B cell (primary cell): Measurements from ENCODE around the gene MAN2A2. TPM values are rescaled to one million over a fixed set of nuclear protein-coding genes. Genes with fewer than 3 reads are reported as not detected.

Experiments used
- ATAC-seq: fragments of 200-7000 bp; cut with Tn5 transposase; one replicate; pipeline ENCODE4 v1.10.0; 2021; ENCODE audit warnings: low read depth, mild to moderate bottlenecking, moderate number of reproducible peaks, moderate library complexity
- CTCF ChIA-PET: fragments of 350-600 bp; sonication (Branson Sonifier 250); formaldehyde crosslinking; loops from one replicate; lab custom pipeline; 2021; ENCODE audit warnings: antibody characterized with exemption, inconsistent platforms; lab: Charles Lee
- POLR2A ChIA-PET: fragments of 350-600 bp; sonication (Branson Sonifier 250); formaldehyde crosslinking; loops from one replicate; lab custom pipeline; 2021; ENCODE audit warnings: antibody characterized with exemption; lab: Charles Lee
- DNase-seq: peaks from one replicate; pipeline ENCODE4 v3.0.0; 2013
- H2AFZ ChIP-seq: 2 replicates; pipeline ENCODE4 v1.6.1; 2012; ENCODE audit warnings: mild to moderate bottlenecking, low read depth, low read length; ENCODE audit not compliant: insufficient read depth, poor library complexity, severe bottlenecking
- H3K27ac ChIP-seq, 2 donors: 1 replicate in 1 of 2; 2 replicates in 1 of 2; pipeline ENCODE4 v1.5.1; 2012 to 2013; ENCODE audit warnings: low read length in 2 of 2, mild to moderate bottlenecking in 2 of 2, moderate library complexity in 1 of 2
- H3K27me3 ChIP-seq, 4 experiments: fragments of 200-600 bp in 1 of 4; sonication (generic) in 1 of 4; replicated peaks in 1 of 4; 1 replicate in 2 of 4; 2 replicates in 2 of 4; pipeline versions ENCODE4 v1.6.1 to v1.7.0; 2013 to 2016; ENCODE audit warnings: low read length in 3 of 4, mild to moderate bottlenecking in 2 of 4, mixed read lengths in 1 of 4, moderate library complexity in 1 of 4; ENCODE audit not compliant: insufficient read depth in 4 of 4, control insufficient read depth in 3 of 4; ENCODE audit errors: control extremely low read depth in 1 of 4
- H3K36me3 ChIP-seq, 2 experiments: replicated peaks in 1 of 2; 1 replicate in 1 of 2; 2 replicates in 1 of 2; pipeline versions ENCODE4 v1.6.1 to v1.7.1; 2013; ENCODE audit warnings: low read length in 1 of 2; ENCODE audit not compliant: insufficient read depth in 2 of 2, control insufficient read depth in 1 of 2; ENCODE audit errors: control extremely low read depth in 1 of 2, extremely low read depth in 1 of 2
- H3K4me1 ChIP-seq, 2 donors: fragments of 200-600 bp in 1 of 2; sonication (generic) in 1 of 2; 1 replicate in 1 of 2; 2 replicates in 1 of 2; pipeline versions ENCODE4 v1.5.1 to v1.6.1; 2013 to 2017; ENCODE audit warnings: low read length in 2 of 2; ENCODE audit not compliant: control insufficient read depth in 2 of 2, insufficient read depth in 2 of 2
- H3K4me2 ChIP-seq: replicated peaks from 2 replicates; pipeline ENCODE3; 2012; ENCODE audit warnings: mild to moderate bottlenecking, low read depth, low read length; ENCODE audit not compliant: poor library complexity, severe bottlenecking
- H3K4me3 ChIP-seq, 5 experiments: fragments of 200-600 bp in 1 of 5; sonication (generic) in 1 of 5; 1 replicate in 3 of 5; 2 replicates in 2 of 5; pipeline versions ENCODE4 v1.5.1 to v1.7.0; 2011 to 2016; ENCODE audit warnings: low read length in 4 of 5, mild to moderate bottlenecking in 4 of 5, low read depth in 2 of 5, control low read depth in 1 of 5, moderate library complexity in 1 of 5; ENCODE audit not compliant: insufficient read depth in 1 of 5; ENCODE audit errors: control extremely low read depth in 1 of 5, extremely low read depth in 1 of 5
- H3K79me2 ChIP-seq: fragments of 200-600 bp; sonication (generic); one replicate; pipeline ENCODE4 v1.6.0; 2016; ENCODE audit warnings: low read length; ENCODE audit not compliant: control insufficient read depth, insufficient read depth
- H3K9ac ChIP-seq: fragments of 200-600 bp; sonication (generic); 2 replicates; pipeline ENCODE4 v1.6.1; 2017; ENCODE audit warnings: mild to moderate bottlenecking, low read length, moderate library complexity
- H3K9me3 ChIP-seq, 3 donors: one replicate each; pipeline versions ENCODE4 v1.6.1 to v1.7.1; 2013; ENCODE audit warnings: low read length in 2 of 3; ENCODE audit not compliant: control insufficient read depth in 2 of 3, insufficient read depth in 1 of 3; ENCODE audit errors: control extremely low read depth in 1 of 3
- H4K20me1 ChIP-seq: 2 replicates; pipeline ENCODE4 v1.6.0; 2012; ENCODE audit warnings: mild to moderate bottlenecking, low read length; ENCODE audit not compliant: insufficient read depth, control insufficient read depth, poor library complexity, severe bottlenecking
- H3K27ac Mint-ChIP-seq: one replicate; pipeline ENCODE4 v1.8.0; 2021; ENCODE audit warnings: mixed read lengths
- H3K27me3 Mint-ChIP-seq: one replicate; pipeline ENCODE4 v1.8.0; 2021; ENCODE audit warnings: mixed read lengths
- H3K4me1 Mint-ChIP-seq: one replicate; pipeline ENCODE4 v1.8.0; 2021; ENCODE audit warnings: mixed read lengths
- H3K4me3 Mint-ChIP-seq: one replicate; pipeline ENCODE4 v1.8.0; 2021; ENCODE audit warnings: mixed read lengths
- H3K9me3 Mint-ChIP-seq: one replicate; pipeline ENCODE4 v1.8.0; 2022; ENCODE audit warnings: mixed read lengths; ENCODE audit not compliant: insufficient read depth
- CTCF ChIP-seq: fragments of 200-600 bp; IDR thresholded peaks from one replicate; pipeline ENCODE4 v1.8.0; 2022; ENCODE audit warnings: antibody characterized with exemption, mild to moderate bottlenecking
- EZH2 ChIP-seq: IDR thresholded peaks from 2 replicates; pipeline ENCODE4 v1.6.1; 2012; ENCODE audit warnings: borderline replicate concordance, low read depth, mild to moderate bottlenecking, moderate library complexity, low read length; ENCODE audit not compliant: insufficient read depth, poor library complexity, severe bottlenecking
- WGBS: methylation state at CpG from one replicate; pipeline ENCODE4 v1.1.5; 2013; ENCODE audit warnings: missing lambda C conversion rate; ENCODE audit not compliant: insufficient coverage; 5-methylcytosine and 5-hydroxymethylcytosine counted together
- intact Hi-C: fragments of 100-400 bp; cut with micrococcal nuclease; formaldehyde crosslinking; loops from one replicate; pipeline ENCODE4 v1.10.0; 2022
- polyA plus RNA-seq: library from polyadenylated mRNA; depleted of rRNA; stranded (reverse); fragments of >200 nt; gene quantifications from 2 replicates; pipeline ENCODE4 v1.2.3, GENCODE V29; 2012
- total RNA-seq, 2 donors: library from RNA; stranded (reverse); fragments of 120-200 nt in 1 of 2; gene quantifications; 1 replicate in 1 of 2; 2 replicates in 1 of 2; pipeline versions ENCODE4 v1.2.3 to v1.2.4, GENCODE V29; 2013 to 2022

Gene MAN2A2
- total and polyA plus RNA-seq, 2 donors (not counting 1 experiment from before 2014, with no cell fraction given), result 180 to 234 TPM

- Mint-ChIP-seq H3K27me3 (no peaks in the 10 kb centered on the region), H3K4me3 (peak overlapping the region; percentile 50), H3K9me3 (no peaks in the 10 kb centered on the region), H3K4me1 (peaks cover 73% of the 10 kb centered on the region), H3K27ac (peak overlapping the region; percentile 74)
- no peaks in the 10 kb centered on the region for H4K20me1 ChIP-seq
- H3K4me1 ChIP-seq, result peaks cover 74 to 78% of the 10 kb centered on the region in 2 donors
- no peak overlapping the region for H3K9ac ChIP-seq
- H3K36me3 ChIP-seq, result no peaks in the 10 kb centered on the region
- H3K9me3 ChIP-seq, result no peaks in the 10 kb centered on the region
- WGBS, result 96% methylated on average over 9 of the region's 9 CpGs
- DNase-seq, result no peak
- H3K4me3 ChIP-seq, result no peak overlapping the region
- POLR2A ChIA-PET, result interaction anchor here (0.6 to 1.3 kb wide), 4 partner anchors 10 to 76 kb away, joined by 3 to 5 read pairs (median 4); no protein-coding TSS in a partner anchor
- ATAC-seq, result no peak
- no peak overlapping the region for H2AFZ ChIP-seq
- H3K4me2 ChIP-seq, result peak overlapping the region; percentile 45
- no peaks in the 10 kb centered on the region for H3K79me2 ChIP-seq
- intact Hi-C loops, result no loop called here
- H3K27me3 ChIP-seq, result no peaks in the 10 kb centered on the region
- TF ChIP-seq CTCF, result no peak
- TF ChIP-seq EZH2, result no peak
- CTCF ChIA-PET, result interaction anchor here (0.7 to 0.9 kb wide), 2 partner anchors 15 to 16 kb away, joined by 3 to 6 read pairs; no protein-coding TSS in a partner anchor
- H3K27ac ChIP-seq, result no peak overlapping the region
These were observed 48.0 kb upstream of the MAN2A2 start for GRCh38 chr15:90855139-90855538.

GRCh38 chr15:90857337-90857736 lies 45.8 kb upstream of the MAN2A2 start:
- no peak overlapping the region for H3K4me3 Mint-ChIP-seq
- H3K27me3 Mint-ChIP-seq, result no peaks in the 10 kb centered on the region
- Histone ChIP-seq H3K9me3 (no peaks in the 10 kb centered on the region), H3K4me3 (no peak overlapping the region), H2AFZ (no peak overlapping the region), H3K36me3 (no peaks in the 10 kb centered on the region), H3K27ac (peak overlapping the region in 1 of 2 donors; percentile 61), H4K20me1 (no peaks in the 10 kb centered on the region), H3K27me3 (no peaks in the 10 kb centered on the region), H3K79me2 (no peaks in the 10 kb centered on the region), H3K4me1 (peaks cover 57 to 59% of the 10 kb centered on the region in 2 donors), H3K9ac (no peak overlapping the region), H3K4me2 (peak overlapping the region; percentile 55)
- no peak for ATAC-seq
- intact Hi-C loops, result no loop called here
- H3K4me1 Mint-ChIP-seq, result peaks cover 57% of the 10 kb centered on the region
- no peaks in the 10 kb centered on the region for H3K9me3 Mint-ChIP-seq
- ChIA-PET POLR2A (interaction anchor here (0.6 kb wide), 1 partner anchor 9 kb away, joined by 4 read pairs; no protein-coding TSS in a partner anchor), CTCF (no interaction called here)
- 97% methylated on average over 7 of the region's 8 CpGs for WGBS
- H3K27ac Mint-ChIP-seq, result peak overlapping the region; percentile 26
- TF ChIP-seq EZH2 (no peak), CTCF (no peak)
- no peak for DNase-seq
